CD4-positive, CD25-positive, alpha-beta regulatory T cell (primary cell): ENCODE data around the gene CD2BP2. TPM values are rescaled to one million over a fixed set of nuclear protein-coding genes. Genes with fewer than 3 reads are reported as not detected.
A peak's percentile ranks its signal among the peaks of the same experiment; 100 is the strongest.

ENCODE experiments used
- ATAC-seq, 2 donors: fragments of 150-1000 bp; cut with Tn5 transposase; one replicate each; pipeline ENCODE4 v1.10.0; 2021; ENCODE audit warnings: low read depth in 2 of 2, moderate number of reproducible peaks in 2 of 2, moderate library complexity in 1 of 2
- DNase-seq, 3 donors: peaks; one replicate each; pipeline versions ENCODE4 v3.0.0 to v3.0.0-alpha.2; 2012 to 2022; ENCODE audit warnings: mixed read lengths in 1 of 3
- H3K27ac ChIP-seq: one replicate; pipeline ENCODE4 v1.7.0; 2013; ENCODE audit warnings: mild to moderate bottlenecking, low read length; ENCODE audit not compliant: insufficient read depth, poor library complexity, severe bottlenecking
- H3K27me3 ChIP-seq: one replicate; pipeline ENCODE4 v1.7.0; 2013; ENCODE audit warnings: low read length; ENCODE audit not compliant: control insufficient read depth, insufficient read depth
- H3K36me3 ChIP-seq: one replicate; pipeline ENCODE4 v1.7.0; 2013; ENCODE audit warnings: mild to moderate bottlenecking, low read length, moderate library complexity; ENCODE audit not compliant: control insufficient read depth, insufficient read depth
- H3K4me1 ChIP-seq: 2 replicates; pipeline ENCODE4 v1.7.0; 2013; ENCODE audit warnings: mild to moderate bottlenecking, low read length; ENCODE audit not compliant: insufficient read depth, control insufficient read depth, poor library complexity, severe bottlenecking
- H3K4me3 ChIP-seq: one replicate; pipeline ENCODE4 v1.7.0; 2013; ENCODE audit warnings: low read depth, mild to moderate bottlenecking, low read length, moderate library complexity
- H3K9me3 ChIP-seq, 2 experiments: 1 replicate in 1 of 2; 2 replicates in 1 of 2; pipeline ENCODE4 v1.7.0; 2013; ENCODE audit warnings: low read length in 2 of 2, mild to moderate bottlenecking in 1 of 2, moderate library complexity in 1 of 2; ENCODE audit not compliant: control insufficient read depth in 2 of 2
- H3K27ac Mint-ChIP-seq, 3 donors: one replicate each; pipeline ENCODE4 v1.8.0; 2020 to 2022; ENCODE audit warnings: mild to moderate bottlenecking in 3 of 3, mixed read lengths in 3 of 3, moderate library complexity in 2 of 3
- H3K27me3 Mint-ChIP-seq: one replicate; pipeline ENCODE4 v1.8.0; 2022; ENCODE audit warnings: mild to moderate bottlenecking, mixed read lengths
- H3K36me3 Mint-ChIP-seq: one replicate; pipeline ENCODE4 v1.8.0; 2020; ENCODE audit warnings: mixed read lengths
- H3K4me1 Mint-ChIP-seq, 4 donors: one replicate each; pipeline ENCODE4 v1.8.0; 2020 to 2022; ENCODE audit warnings: mixed read lengths in 4 of 4, mild to moderate bottlenecking in 1 of 4
- H3K4me3 Mint-ChIP-seq, 4 donors: one replicate each; pipeline ENCODE4 v1.8.0; 2020 to 2022; ENCODE audit warnings: mild to moderate bottlenecking in 4 of 4, mixed read lengths in 4 of 4, moderate library complexity in 3 of 4
- H3K9me3 Mint-ChIP-seq, 7 donors: one replicate each; pipeline ENCODE4 v1.8.0; 2020 to 2022; ENCODE audit warnings: mixed read lengths in 7 of 7, mild to moderate bottlenecking in 3 of 7, moderate library complexity in 2 of 7
- polyA plus RNA-seq, 4 donors: library from polyadenylated mRNA; unstranded; fragments of 300-500 nt; fragmentation: Illumina TruSeq; gene quantifications; one replicate each; pipeline ENCODE4 v1.2.3, GENCODE V29; 2021
- total RNA-seq: library from RNA; stranded (reverse); gene quantifications from one replicate; pipeline ENCODE4 v1.2.3, GENCODE V29; 2022

CD2BP2 gene
- total and polyA plus RNA-seq, 5 donors from 2014 or later, result 33.5 to 46.7 (median 39.0) TPM

GRCh38 chr16:30370456-30371247, 15.5 kb upstream of the CD2BP2 start, which contains the start of gene TBC1D10B:
Gene TBC1D10B, minus strand, starts transcription at chr16:30370494. Its CDS starts 311 bp downstream, at chr16:30370183.
- Mint-ChIP-seq H3K4me3 (peak within 1 kb of the TSS; percentile 87 to 95 (median 93)), H3K36me3 (peaks cover 3% of the 10 kb centered on the region), H3K27me3 (no peaks in the 10 kb centered on the region), H3K4me1 (peaks cover 6 to 57% (median 37%) of the 10 kb centered on the region in 4 donors), H3K9me3 (no peaks in the 10 kb centered on the region), H3K27ac (peak within 1 kb of the TSS; percentile 91 to 98 (median 95))
- H3K36me3 ChIP-seq, result no peaks in the 10 kb centered on the region
- H3K27me3 ChIP-seq, result no peaks in the 10 kb centered on the region
- H3K9me3 ChIP-seq, result no peaks in the 10 kb centered on the region
- peak within 1 kb of the TSS; percentile 83 for H3K4me3 ChIP-seq
- H3K4me1 ChIP-seq, result peaks cover 43% of the 10 kb centered on the region
- ATAC-seq (peak; percentile 86 to 88), DNase-seq (peak; percentile 99 to 100 (median 100))
- H3K27ac ChIP-seq, result peak within 1 kb of the TSS; percentile 88

GRCh38 chr16:30369938-30370455, 14.9 kb upstream of the CD2BP2 start:
- peak overlapping the region; percentile 88 for H3K27ac ChIP-seq
- H3K36me3 ChIP-seq, result no peaks in the 10 kb centered on the region
- Mint-ChIP-seq H3K27me3 (no peaks in the 10 kb centered on the region), H3K9me3 (no peaks in the 10 kb centered on the region), H3K4me3 (peak overlapping the region; percentile 79 to 94 (median 89)), H3K27ac (peak overlapping the region; percentile 91 to 98 (median 95)), H3K4me1 (peaks cover 6 to 60% (median 41%) of the 10 kb centered on the region in 4 donors), H3K36me3 (peaks cover 8% of the 10 kb centered on the region)
- no peaks in the 10 kb centered on the region for H3K27me3 ChIP-seq
- no peak overlapping the region for H3K4me3 ChIP-seq
- no peaks in the 10 kb centered on the region for H3K9me3 ChIP-seq
- H3K4me1 ChIP-seq, result peaks cover 43% of the 10 kb centered on the region
- ATAC-seq (no peak), DNase-seq (no peak)

- ATAC-seq (no peak), DNase-seq (peak in 1 of 3 donors; percentile 22)
- H3K9me3 Mint-ChIP-seq, result no peaks in the 10 kb centered on the region
- no peaks in the 10 kb centered on the region for H3K27me3 Mint-ChIP-seq
- H3K27ac ChIP-seq, result peak overlapping the region; percentile 72
- H3K27ac Mint-ChIP-seq, result peak overlapping the region; percentile 72 to 84 (median 80)
- peak overlapping the region; percentile 83 for H3K4me3 ChIP-seq
- no peaks in the 10 kb centered on the region for H3K9me3 ChIP-seq
- H3K36me3 ChIP-seq, result peaks cover 5% of the 10 kb centered on the region
- no peaks in the 10 kb centered on the region for H3K27me3 ChIP-seq
- H3K4me3 Mint-ChIP-seq, result peak overlapping the region; percentile 81 to 95 (median 87)
- peaks cover 43% of the 10 kb centered on the region for H3K4me1 ChIP-seq
- peaks cover 6 to 65% (median 43%) of the 10 kb centered on the region in 4 donors for H3K4me1 Mint-ChIP-seq
- H3K36me3 Mint-ChIP-seq, result peaks cover 11% of the 10 kb centered on the region
Observed at GRCh38 chr16:30369091-30369937, 14.2 kb upstream of the CD2BP2 start.

GRCh38 chr16:30368792-30369090, 13.6 kb upstream of the CD2BP2 start:
- H3K36me3 Mint-ChIP-seq, result peaks cover 12% of the 10 kb centered on the region
- peak overlapping the region; percentile 81 to 95 (median 87) for H3K4me3 Mint-ChIP-seq
- H3K27ac Mint-ChIP-seq, result peak overlapping the region; percentile 72 to 84 (median 80)
- Histone ChIP-seq H3K36me3 (peaks cover 5% of the 10 kb centered on the region), H3K9me3 (no peaks in the 10 kb centered on the region), H3K4me1 (peaks cover 43% of the 10 kb centered on the region), H3K27ac (peak overlapping the region; percentile 72), H3K4me3 (peak overlapping the region; percentile 83), H3K27me3 (no peaks in the 10 kb centered on the region)
- peaks cover 6 to 66% (median 44%) of the 10 kb centered on the region in 4 donors for H3K4me1 Mint-ChIP-seq
- ATAC-seq (no peak), DNase-seq (no peak)
- H3K9me3 Mint-ChIP-seq, result no peaks in the 10 kb centered on the region
- H3K27me3 Mint-ChIP-seq, result no peaks in the 10 kb centered on the region

- Histone ChIP-seq H3K36me3 (peaks cover 9% of the 10 kb centered on the region), H3K27ac (peak overlapping the region; percentile 72), H3K9me3 (no peaks in the 10 kb centered on the region), H3K4me1 (peaks cover 43% of the 10 kb centered on the region), H3K27me3 (no peaks in the 10 kb centered on the region), H3K4me3 (peak overlapping the region; percentile 83)
- H3K4me3 Mint-ChIP-seq, result peak overlapping the region; percentile 81 to 95 (median 87)
- ATAC-seq (no peak), DNase-seq (no peak)
- peaks cover 17% of the 10 kb centered on the region for H3K36me3 Mint-ChIP-seq
- H3K4me1 Mint-ChIP-seq, result peaks cover 6 to 66% (median 46%) of the 10 kb centered on the region in 4 donors
- H3K9me3 Mint-ChIP-seq, result no peaks in the 10 kb centered on the region
- peak overlapping the region; percentile 72 to 84 (median 80) for H3K27ac Mint-ChIP-seq
- no peaks in the 10 kb centered on the region for H3K27me3 Mint-ChIP-seq
Observed at GRCh38 chr16:30368122-30368791, 13.1 kb upstream of the CD2BP2 start.

- peaks cover 20% of the 10 kb centered on the region for H3K36me3 Mint-ChIP-seq
- Histone ChIP-seq H3K4me1 (peaks cover 43% of the 10 kb centered on the region), H3K27me3 (no peaks in the 10 kb centered on the region), H3K9me3 (no peaks in the 10 kb centered on the region), H3K27ac (peak overlapping the region; percentile 55), H3K36me3 (peaks cover 15% of the 10 kb centered on the region), H3K4me3 (peak overlapping the region; percentile 83)
- ATAC-seq (no peak), DNase-seq (no peak)
- H3K9me3 Mint-ChIP-seq, result no peaks in the 10 kb centered on the region
- H3K27ac Mint-ChIP-seq, result peak overlapping the region; percentile 22 to 84 (median 80)
- H3K4me1 Mint-ChIP-seq, result peaks cover 6 to 63% (median 48%) of the 10 kb centered on the region in 4 donors
- H3K4me3 Mint-ChIP-seq, result peak overlapping the region; percentile 81 to 95 (median 87)
- no peaks in the 10 kb centered on the region for H3K27me3 Mint-ChIP-seq
Observed at GRCh38 chr16:30367349-30368009, 12.4 kb upstream of the CD2BP2 start.
